ENCODE results near the gene SLC30A3. TPM values are rescaled to one million over a fixed set of nuclear protein-coding genes. Genes with fewer than 3 reads are reported as not detected.

SLC30A3 gene
- total and polyA plus RNA-seq, 10 of the 15 experiments (the other 5 are each of a cell fraction or from before 2014, with no cell fraction given): 0.23 TPM; not detected in 9

DNA sequence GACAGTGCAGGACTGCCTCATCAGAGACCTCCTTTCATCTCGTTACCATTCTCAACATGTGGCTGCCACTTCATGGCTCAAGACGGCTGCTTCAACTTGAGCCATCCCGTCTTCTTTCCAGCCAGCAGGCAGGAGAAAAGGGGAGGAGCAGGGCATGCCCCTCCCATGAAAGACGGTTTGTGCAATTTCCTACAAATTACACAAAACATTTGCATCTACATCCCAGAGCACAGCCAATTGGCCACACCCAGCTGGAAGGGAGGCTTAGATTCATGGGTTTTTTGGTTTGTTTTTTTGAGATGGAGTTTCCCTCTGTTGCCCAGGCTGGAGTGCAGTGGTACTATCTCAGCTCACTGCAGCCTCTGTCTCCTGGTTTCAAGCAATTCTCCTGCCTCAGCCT lies 33.6 kb upstream of the SLC30A3 start:
- DNase-seq (ENCODE audit: low read depth, low spot score) (no peak), FAIRE-seq (no peak), ATAC-seq (no peak)
- no TSS peak for BruUV-seq (replicated peaks)
- in situ Hi-C loops (cut with MboI): no loop called here
- no peaks in the 10 kb centered on the region for H4K20me1 ChIP-seq (ENCODE audit: control insufficient read depth, insufficient read depth)
- H3K27ac ChIP-seq (ENCODE audit: control insufficient read depth, insufficient read depth): no peak overlapping the region
- H3K79me2 ChIP-seq (ENCODE audit: control insufficient read depth, insufficient read depth, low read length): no peaks in the 10 kb centered on the region
- no peak overlapping the region for H3K9ac ChIP-seq (ENCODE audit: control insufficient read depth, insufficient read depth, low read length)
- no peak overlapping the region for H3K4me2 ChIP-seq (ENCODE audit: control insufficient read depth, insufficient read depth)
- no peak overlapping the region for H3K4me3 ChIP-seq
- intact Hi-C loops (cut with micrococcal nuclease; ENCODE audit: unreplicated experiment): no loop called here
- no peak overlapping the region for H2AFZ ChIP-seq (ENCODE audit: control insufficient read depth, low read depth, low read length)
- H3K36me3 ChIP-seq (ENCODE audit: control insufficient read depth in 2 of 2, insufficient read depth in 2 of 2, low read length in 1 of 2): no peaks in the 10 kb centered on the region
- H3K27me3 ChIP-seq (replicated peaks in 1 of 2; ENCODE audit: control insufficient read depth in 2 of 2, insufficient read depth in 2 of 2, low read length in 1 of 2): no peaks in the 10 kb centered on the region; a peak in 2 of 4 replicates
- POLR2A ChIA-PET: interaction anchor here (0.6 kb wide), 1 partner anchor 13 kb away, joined by 3 read pairs; no protein-coding TSS in a partner anchor
- H3K9me3 ChIP-seq (replicated peaks; ENCODE audit: control insufficient read depth, insufficient read depth, low read length): no peaks in the 10 kb centered on the region
- SMC1A ChIA-PET (ENCODE audit: uncharacterized antibody, unreplicated experiment): no interaction called here
- RAD21 ChIA-PET (ENCODE audit: unreplicated experiment): no interaction called here
- WGBS (ENCODE audit: insufficient coverage, insufficient replicate concordance, low lambda C conversion rate, missing lambda C conversion rate): 36% methylated on average over 3 of the region's 4 CpGs
- CTCF ChIA-PET: interaction anchor here (1.1 to 2.4 kb wide), 2 partner anchors 14 to 17 kb away, joined by 3 to 6 read pairs; partner anchors contain the start of gene TRIM54
- H3K4me1 ChIP-seq (ENCODE audit: control insufficient read depth, insufficient read depth, low read length): no peaks in the 10 kb centered on the region
- TF ChIP-seq, protein P1, sequence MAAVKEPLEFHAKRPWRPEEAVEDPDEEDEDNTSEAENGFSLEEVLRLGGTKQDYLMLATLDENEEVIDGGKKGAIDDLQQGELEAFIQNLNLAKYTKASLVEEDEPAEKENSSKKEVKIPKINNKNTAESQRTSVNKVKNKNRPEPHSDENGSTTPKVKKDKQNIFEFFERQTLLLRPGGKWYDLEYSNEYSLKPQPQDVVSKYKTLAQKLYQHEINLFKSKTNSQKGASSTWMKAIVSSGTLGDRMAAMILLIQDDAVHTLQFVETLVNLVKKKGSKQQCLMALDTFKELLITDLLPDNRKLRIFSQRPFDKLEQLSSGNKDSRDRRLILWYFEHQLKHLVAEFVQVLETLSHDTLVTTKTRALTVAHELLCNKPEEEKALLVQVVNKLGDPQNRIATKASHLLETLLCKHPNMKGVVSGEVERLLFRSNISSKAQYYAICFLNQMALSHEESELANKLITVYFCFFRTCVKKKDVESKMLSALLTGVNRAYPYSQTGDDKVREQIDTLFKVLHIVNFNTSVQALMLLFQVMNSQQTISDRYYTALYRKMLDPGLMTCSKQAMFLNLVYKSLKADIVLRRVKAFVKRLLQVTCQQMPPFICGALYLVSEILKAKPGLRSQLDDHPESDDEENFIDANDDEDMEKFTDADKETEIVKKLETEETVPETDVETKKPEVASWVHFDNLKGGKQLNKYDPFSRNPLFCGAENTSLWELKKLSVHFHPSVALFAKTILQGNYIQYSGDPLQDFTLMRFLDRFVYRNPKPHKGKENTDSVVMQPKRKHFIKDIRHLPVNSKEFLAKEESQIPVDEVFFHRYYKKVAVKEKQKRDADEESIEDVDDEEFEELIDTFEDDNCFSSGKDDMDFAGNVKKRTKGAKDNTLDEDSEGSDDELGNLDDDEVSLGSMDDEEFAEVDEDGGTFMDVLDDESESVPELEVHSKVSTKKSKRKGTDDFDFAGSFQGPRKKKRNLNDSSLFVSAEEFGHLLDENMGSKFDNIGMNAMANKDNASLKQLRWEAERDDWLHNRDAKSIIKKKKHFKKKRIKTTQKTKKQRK (IDR thresholded peaks at IDR 0.05; ENCODE audit: low read depth, low read length): no peak
- TF ChIP-seq POU2F2 (IDR thresholded peaks at IDR 0.05; ENCODE audit: borderline replicate concordance, low read depth, low read length) (no peak), CBX3 (IDR thresholded peaks at IDR 0.05; ENCODE audit: borderline replicate concordance, low read depth) (no peak), TBL1XR1 (IDR thresholded peaks at IDR 0.05; ENCODE audit: low read depth, low read length) (no peak), EZH2 (IDR thresholded peaks at IDR 0.05; ENCODE audit: borderline replicate concordance, control insufficient read depth, low read depth, low read length) (no peak), PAX8 (IDR thresholded peaks at IDR 0.05) (no peak), NR2F1 (conservative IDR thresholded peaks at IDR 0.05) (no peak), ZNF24 (IDR thresholded peaks at IDR 0.05) (no peak), POLR2A (IDR thresholded peaks at IDR 0.05; ENCODE audit: low read depth, low read length) (no peak), GABPA (IDR thresholded peaks at IDR 0.05; ENCODE audit: low read depth) (no peak), DPF2 (IDR thresholded peaks at IDR 0.05) (no peak), YBX1 (IDR thresholded peaks at IDR 0.05) (no peak)
- TF ChIP-seq, protein P2, sequence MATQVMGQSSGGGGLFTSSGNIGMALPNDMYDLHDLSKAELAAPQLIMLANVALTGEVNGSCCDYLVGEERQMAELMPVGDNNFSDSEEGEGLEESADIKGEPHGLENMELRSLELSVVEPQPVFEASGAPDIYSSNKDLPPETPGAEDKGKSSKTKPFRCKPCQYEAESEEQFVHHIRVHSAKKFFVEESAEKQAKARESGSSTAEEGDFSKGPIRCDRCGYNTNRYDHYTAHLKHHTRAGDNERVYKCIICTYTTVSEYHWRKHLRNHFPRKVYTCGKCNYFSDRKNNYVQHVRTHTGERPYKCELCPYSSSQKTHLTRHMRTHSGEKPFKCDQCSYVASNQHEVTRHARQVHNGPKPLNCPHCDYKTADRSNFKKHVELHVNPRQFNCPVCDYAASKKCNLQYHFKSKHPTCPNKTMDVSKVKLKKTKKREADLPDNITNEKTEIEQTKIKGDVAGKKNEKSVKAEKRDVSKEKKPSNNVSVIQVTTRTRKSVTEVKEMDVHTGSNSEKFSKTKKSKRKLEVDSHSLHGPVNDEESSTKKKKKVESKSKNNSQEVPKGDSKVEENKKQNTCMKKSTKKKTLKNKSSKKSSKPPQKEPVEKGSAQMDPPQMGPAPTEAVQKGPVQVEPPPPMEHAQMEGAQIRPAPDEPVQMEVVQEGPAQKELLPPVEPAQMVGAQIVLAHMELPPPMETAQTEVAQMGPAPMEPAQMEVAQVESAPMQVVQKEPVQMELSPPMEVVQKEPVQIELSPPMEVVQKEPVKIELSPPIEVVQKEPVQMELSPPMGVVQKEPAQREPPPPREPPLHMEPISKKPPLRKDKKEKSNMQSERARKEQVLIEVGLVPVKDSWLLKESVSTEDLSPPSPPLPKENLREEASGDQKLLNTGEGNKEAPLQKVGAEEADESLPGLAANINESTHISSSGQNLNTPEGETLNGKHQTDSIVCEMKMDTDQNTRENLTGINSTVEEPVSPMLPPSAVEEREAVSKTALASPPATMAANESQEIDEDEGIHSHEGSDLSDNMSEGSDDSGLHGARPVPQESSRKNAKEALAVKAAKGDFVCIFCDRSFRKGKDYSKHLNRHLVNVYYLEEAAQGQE (IDR thresholded peaks at IDR 0.05; ENCODE audit: low read depth, low read length): no peak
- TF ChIP-seq, protein P3, sequence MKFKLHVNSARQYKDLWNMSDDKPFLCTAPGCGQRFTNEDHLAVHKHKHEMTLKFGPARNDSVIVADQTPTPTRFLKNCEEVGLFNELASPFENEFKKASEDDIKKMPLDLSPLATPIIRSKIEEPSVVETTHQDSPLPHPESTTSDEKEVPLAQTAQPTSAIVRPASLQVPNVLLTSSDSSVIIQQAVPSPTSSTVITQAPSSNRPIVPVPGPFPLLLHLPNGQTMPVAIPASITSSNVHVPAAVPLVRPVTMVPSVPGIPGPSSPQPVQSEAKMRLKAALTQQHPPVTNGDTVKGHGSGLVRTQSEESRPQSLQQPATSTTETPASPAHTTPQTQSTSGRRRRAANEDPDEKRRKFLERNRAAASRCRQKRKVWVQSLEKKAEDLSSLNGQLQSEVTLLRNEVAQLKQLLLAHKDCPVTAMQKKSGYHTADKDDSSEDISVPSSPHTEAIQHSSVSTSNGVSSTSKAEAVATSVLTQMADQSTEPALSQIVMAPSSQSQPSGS (IDR thresholded peaks at IDR 0.05; ENCODE audit: low read length): no peak
- TF ChIP-seq, protein P4, sequence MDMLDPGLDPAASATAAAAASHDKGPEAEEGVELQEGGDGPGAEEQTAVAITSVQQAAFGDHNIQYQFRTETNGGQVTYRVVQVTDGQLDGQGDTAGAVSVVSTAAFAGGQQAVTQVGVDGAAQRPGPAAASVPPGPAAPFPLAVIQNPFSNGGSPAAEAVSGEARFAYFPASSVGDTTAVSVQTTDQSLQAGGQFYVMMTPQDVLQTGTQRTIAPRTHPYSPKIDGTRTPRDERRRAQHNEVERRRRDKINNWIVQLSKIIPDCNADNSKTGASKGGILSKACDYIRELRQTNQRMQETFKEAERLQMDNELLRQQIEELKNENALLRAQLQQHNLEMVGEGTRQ (IDR thresholded peaks at IDR 0.05; ENCODE audit: borderline replicate concordance, low read depth, low read length): no peak

All from GM12878 (cell line).